MCF 10A (cell line): ENCODE data around the gene SUSD5. TPM values are rescaled to one million over a fixed set of nuclear protein-coding genes. Genes with fewer than 3 reads are reported as not detected.

Experiments used
- BruUV-seq: library from RNA; stranded (reverse); fragments of 400-500 nt; replicated peaks from 2 replicates; lab custom pipeline; 2021; lab: Mats Ljungman, UMichigan
- CTCF ChIA-PET: fragments of 300-600 bp; sonication (Branson Sonifier 250); formaldehyde crosslinking; extraction: SDS; loops from one replicate; lab custom pipeline; 2021; ENCODE audit warnings: antibody characterized with exemption, inconsistent platforms; lab: Yijun Ruan, JAX
- POLR2A ChIA-PET: fragments of 300-600, 350-650 bp; sonication (Branson Sonifier 250); formaldehyde crosslinking; extraction: SDS; loops from one replicate; lab custom pipeline; 2020; ENCODE audit warnings: antibody characterized with exemption, inconsistent platforms; lab: Yijun Ruan, JAX
- DNase-seq: peaks from one replicate; pipeline ENCODE4 v3.0.0-alpha.2; 2018; ENCODE audit not compliant: unreplicated experiment
- H3K27ac Mint-ChIP-seq: one replicate; pipeline ENCODE4 v1.8.0; 2022; ENCODE audit warnings: mild to moderate bottlenecking, low read depth, mixed read lengths; ENCODE audit not compliant: unreplicated experiment
- H3K27me3 Mint-ChIP-seq: one replicate; pipeline ENCODE4 v1.8.0; 2022; ENCODE audit warnings: mixed read lengths; ENCODE audit not compliant: insufficient read depth, unreplicated experiment
- H3K36me3 Mint-ChIP-seq: one replicate; pipeline ENCODE4 v1.8.0; 2022; ENCODE audit warnings: mild to moderate bottlenecking, moderate library complexity, mixed read lengths; ENCODE audit not compliant: insufficient read depth, unreplicated experiment
- H3K4me1 Mint-ChIP-seq: one replicate; pipeline ENCODE4 v1.8.0; 2022; ENCODE audit warnings: mixed read lengths; ENCODE audit not compliant: insufficient read depth, unreplicated experiment
- H3K4me3 Mint-ChIP-seq: one replicate; pipeline ENCODE4 v1.8.0; 2022; ENCODE audit warnings: mild to moderate bottlenecking, moderate library complexity, mixed read lengths; ENCODE audit not compliant: unreplicated experiment
- H3K9me3 Mint-ChIP-seq: one replicate; pipeline ENCODE4 v1.8.0; 2022; ENCODE audit warnings: mixed read lengths; ENCODE audit not compliant: unreplicated experiment
- CTCF ChIP-seq: fragments of 200-600 bp; IDR thresholded peaks from one replicate; pipeline ENCODE4 v1.8.0; 2022; ENCODE audit warnings: antibody characterized with exemption, mild to moderate bottlenecking; ENCODE audit not compliant: unreplicated experiment
- intact Hi-C: fragments of 100-400 bp; cut with micrococcal nuclease; formaldehyde crosslinking; loops from 2 replicates; pipeline ENCODE4 v1.14.1; 2022
- total RNA-seq: library from RNA; stranded (reverse); gene quantifications from 2 replicates; pipeline ENCODE4 v1.2.3, GENCODE V29; 2022

The SUSD5 gene
- total RNA-seq, 1 experiment from 2014 or later = 3.4 TPM

- H3K36me3 Mint-ChIP-seq = peaks cover 74% of the 10 kb centered on the region
- no peak for DNase-seq
- no peak overlapping the region for H3K4me3 Mint-ChIP-seq
- peaks cover 6% of the 10 kb centered on the region for H3K4me1 Mint-ChIP-seq
- intact Hi-C loops = no loop called here
- TF ChIP-seq CTCF = no peak
- H3K27me3 Mint-ChIP-seq = no peaks in the 10 kb centered on the region
- ChIA-PET POLR2A (interaction anchor here (0.9 to 1.5 kb wide), 2 partner anchors 10 to 316 kb away, joined by 3 to 6 read pairs; no protein-coding TSS in a partner anchor), CTCF (interaction anchor here (3.6 kb wide), 1 partner anchor 247 kb away, joined by 14 read pairs; no protein-coding TSS in a partner anchor)
- H3K27ac Mint-ChIP-seq = no peak overlapping the region
- BruUV-seq = no TSS peak
- H3K9me3 Mint-ChIP-seq = no peaks in the 10 kb centered on the region
These were observed 92.8 kb downstream of the SUSD5 start for GRCh38 chr3:33125840-33126239.

DNA sequence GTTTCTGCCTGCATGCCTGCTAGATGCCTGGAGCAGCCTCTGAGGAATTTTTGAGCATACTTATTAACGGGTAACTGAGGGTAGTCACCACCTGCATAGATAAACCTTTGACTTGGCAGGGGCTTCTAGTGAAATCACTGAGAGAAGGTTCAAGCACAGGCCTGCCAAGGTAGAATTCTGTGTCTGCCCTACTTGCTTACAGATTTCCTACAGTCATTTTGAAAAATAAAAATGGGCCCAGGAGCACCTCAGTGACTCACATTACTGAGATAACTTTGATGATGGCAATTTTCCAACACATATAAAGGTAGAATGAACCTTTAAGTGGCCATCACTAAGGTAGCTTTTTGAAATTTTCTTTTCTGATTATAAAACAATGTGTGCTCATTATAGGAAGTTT, 94.0 kb downstream of the SUSD5 start:
- no peaks in the 10 kb centered on the region for H3K27me3 Mint-ChIP-seq
- intact Hi-C loops = no loop called here
- no peak overlapping the region for H3K27ac Mint-ChIP-seq
- no peak for DNase-seq
- H3K36me3 Mint-ChIP-seq = peaks cover 86% of the 10 kb centered on the region
- CTCF ChIA-PET = interaction anchor here (0.6 to 3.6 kb wide), 2 partner anchors 49 to 249 kb away, joined by 3 to 14 read pairs; no protein-coding TSS in a partner anchor
- peaks cover 7% of the 10 kb centered on the region for H3K4me1 Mint-ChIP-seq
- H3K4me3 Mint-ChIP-seq = no peak overlapping the region
- TF ChIP-seq CTCF = no peak
- BruUV-seq = no TSS peak
- POLR2A ChIA-PET = interaction anchor here (0.8 to 1.5 kb wide), 2 partner anchors 9 to 230 kb away, joined by 3 to 6 read pairs; no protein-coding TSS in a partner anchor
- no peaks in the 10 kb centered on the region for H3K9me3 Mint-ChIP-seq

DNA sequence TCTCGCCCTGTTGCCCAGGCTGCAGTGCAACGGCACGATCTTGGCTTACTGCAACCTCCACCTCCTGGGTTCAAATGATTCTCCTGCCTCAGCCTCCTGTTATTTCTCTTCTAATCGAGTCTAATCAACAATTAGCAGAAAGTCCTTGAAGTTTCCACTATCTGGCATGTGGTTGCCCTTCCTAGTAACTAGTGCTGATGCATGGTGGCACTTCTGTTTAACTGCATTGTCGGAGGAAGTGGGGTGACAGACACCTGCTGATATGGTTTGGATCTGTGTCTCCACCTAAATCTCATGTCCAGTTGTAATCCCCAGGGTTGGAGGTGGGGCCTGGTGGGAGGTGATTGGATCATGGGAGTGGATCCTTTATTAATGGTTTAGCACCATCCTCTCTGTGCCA, 95.6 kb downstream of the SUSD5 start:
- Mint-ChIP-seq H3K4me3 (no peak overlapping the region), H3K36me3 (peaks cover 85% of the 10 kb centered on the region), H3K9me3 (no peaks in the 10 kb centered on the region), H3K27me3 (no peaks in the 10 kb centered on the region), H3K27ac (no peak overlapping the region), H3K4me1 (peaks cover 24% of the 10 kb centered on the region)
- intact Hi-C loops = no loop called here
- ChIA-PET CTCF (interaction anchor here (1.4 to 2.4 kb wide), 2 partner anchors 8 to 250 kb away, joined by 10 to 14 read pairs; no protein-coding TSS in a partner anchor), POLR2A (no interaction called here)
- no peak for TF ChIP-seq CTCF
- no peak for DNase-seq
- BruUV-seq = no TSS peak

- Mint-ChIP-seq H3K27ac (peak overlapping the region; percentile 10), H3K36me3 (peaks cover 65% of the 10 kb centered on the region), H3K9me3 (no peaks in the 10 kb centered on the region), H3K4me3 (no peak overlapping the region), H3K27me3 (no peaks in the 10 kb centered on the region), H3K4me1 (peaks cover 44% of the 10 kb centered on the region)
- ChIA-PET CTCF (interaction anchor here (1.0 kb wide), 1 partner anchor 11 kb away, joined by 3 read pairs; no protein-coding TSS in a partner anchor), POLR2A (no interaction called here)
- no peak for TF ChIP-seq CTCF
- BruUV-seq = no TSS peak
- DNase-seq = no peak
- intact Hi-C loops = no loop called here
These were observed 98.7 kb downstream of the SUSD5 start for GRCh38 chr3:33119891-33120290.
